ENCODE measurements around the gene LRRC8B.

Gene LRRC8B

DNA sequence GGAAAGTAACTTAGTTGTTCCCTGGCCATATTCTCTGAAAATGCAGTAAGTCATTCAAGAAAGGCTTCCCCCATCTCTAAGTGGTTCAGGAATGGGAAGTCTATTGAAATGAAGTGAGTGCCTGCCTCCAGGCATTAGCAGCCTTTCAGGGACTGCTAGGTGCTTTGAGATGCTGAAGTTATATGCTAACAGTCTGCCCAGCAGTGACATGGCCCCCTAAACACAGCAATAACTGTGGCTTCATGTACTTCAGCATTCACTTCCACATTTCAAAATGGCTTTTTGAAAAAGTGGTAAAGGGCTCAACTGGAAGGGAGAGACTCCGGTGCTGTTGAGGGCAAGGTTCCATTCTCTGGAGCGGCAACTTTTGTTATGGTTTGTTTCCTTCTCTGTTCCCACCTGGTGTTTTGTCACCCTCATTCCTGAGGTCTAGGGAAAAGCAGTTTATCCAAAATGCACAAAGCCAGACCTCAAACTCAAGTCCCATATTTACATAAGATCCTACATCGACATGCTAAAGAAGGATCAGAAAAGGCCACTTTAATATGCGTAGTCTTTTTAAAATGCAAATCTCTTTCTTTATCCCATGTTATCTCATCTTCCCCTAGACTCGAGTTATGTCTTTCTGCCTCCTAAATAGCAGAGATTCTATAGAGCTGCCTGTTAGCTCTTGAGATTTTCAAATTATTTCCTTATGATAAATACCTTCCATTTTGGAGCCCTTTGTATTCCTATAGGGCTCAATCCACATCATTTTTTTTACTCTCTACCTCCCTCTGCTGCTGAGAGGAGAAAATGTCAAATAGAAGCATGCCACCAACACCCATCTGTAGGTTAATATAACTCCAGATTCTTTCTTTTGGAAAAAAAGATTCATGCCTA lies 74.1 kb downstream of the LRRC8B start:
- in situ Hi-C loops (cut with HindIII; ENCODE audit: low pct_ligation_motif_present, low pct_unique_long_range_greater_than_20kb, low sequenced_read_pairs) = no loop called here
- DNase-seq = peak; percentile 40

DNA sequence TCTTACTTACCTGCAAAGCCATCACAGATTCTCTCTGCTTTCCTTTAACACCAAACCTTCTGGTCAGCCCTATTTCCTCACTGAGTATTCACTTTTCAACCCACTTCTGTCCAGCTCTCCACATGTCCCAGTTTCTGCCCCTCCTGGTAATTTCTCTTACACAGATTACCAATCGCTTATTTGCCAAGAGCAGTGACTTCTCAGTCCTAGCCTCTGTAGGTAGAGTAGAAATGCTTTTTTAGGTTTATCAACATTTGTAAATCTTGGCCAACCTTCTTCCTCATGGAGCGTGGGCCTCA lies 74.7 kb downstream of the LRRC8B start:
- in situ Hi-C loops (cut with HindIII; ENCODE audit: low pct_ligation_motif_present, low pct_unique_long_range_greater_than_20kb, low sequenced_read_pairs) = no loop called here
- DNase-seq = no peak

DNA sequence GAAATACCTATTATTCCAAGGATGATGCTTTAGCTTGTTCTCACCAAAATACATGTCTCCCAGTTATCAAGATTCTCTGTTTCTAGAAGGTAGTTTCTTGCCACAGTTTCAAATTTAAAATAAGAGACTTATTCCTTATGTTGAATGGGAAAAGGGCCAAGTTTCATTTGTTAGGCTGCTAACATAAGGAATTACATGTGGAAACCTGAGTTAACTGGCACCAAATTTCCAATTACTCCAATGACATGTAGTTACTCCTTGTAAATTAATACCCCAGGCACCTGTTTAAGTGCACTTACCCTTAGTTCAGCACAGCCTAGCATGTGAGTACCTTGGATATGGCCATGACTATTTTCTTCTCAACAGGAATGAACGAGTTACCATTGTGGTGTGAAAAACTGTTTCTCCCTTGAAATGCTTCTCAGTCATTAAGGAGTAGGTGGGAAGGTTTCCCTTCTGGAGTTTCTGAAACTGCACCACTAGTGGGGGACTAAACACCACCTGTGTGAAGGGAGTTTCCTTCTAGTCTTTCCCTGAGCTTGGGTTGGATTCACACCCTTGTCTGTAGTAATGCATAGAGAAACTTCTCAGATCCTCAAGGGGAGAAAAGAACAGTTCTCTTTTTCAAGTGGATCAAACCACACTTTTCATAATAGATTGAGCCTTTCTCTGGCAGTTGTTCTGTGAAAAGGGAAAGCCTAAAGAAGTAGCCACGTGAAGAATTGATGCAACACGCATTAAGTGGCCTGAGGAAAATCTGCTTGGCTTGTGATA lies 76.0 kb downstream of the LRRC8B start:
- DNase-seq = no peak
- in situ Hi-C loops (cut with HindIII; ENCODE audit: low pct_ligation_motif_present, low pct_unique_long_range_greater_than_20kb, low sequenced_read_pairs) = no loop called here

DNA sequence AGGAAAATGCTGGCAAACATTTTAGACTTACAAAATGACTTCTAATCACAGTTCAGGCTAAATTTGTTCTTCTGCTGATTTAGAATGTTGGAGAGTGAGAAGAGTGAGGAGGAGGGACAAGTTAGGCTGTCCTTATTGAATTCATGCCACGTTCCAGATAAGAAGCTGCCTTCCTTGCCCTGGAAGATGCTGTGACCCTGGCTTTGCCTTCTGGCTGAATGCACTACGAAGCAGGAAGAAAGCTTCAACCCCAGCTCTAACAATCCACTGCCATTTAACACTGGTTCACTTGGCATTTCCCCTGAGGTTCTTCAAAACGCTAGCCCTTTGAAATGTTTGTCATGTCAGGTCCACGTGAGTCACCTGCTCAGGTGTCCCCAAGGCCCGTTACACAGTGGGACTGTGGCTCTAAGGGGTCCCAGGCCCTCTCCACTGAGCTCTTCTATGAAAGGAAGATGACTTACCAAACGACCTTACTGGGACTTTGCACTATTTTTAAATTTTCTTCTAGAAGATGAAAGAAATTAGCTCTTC lies 78.3 kb downstream of the LRRC8B start:
- in situ Hi-C loops (cut with HindIII; ENCODE audit: low pct_ligation_motif_present, low pct_unique_long_range_greater_than_20kb, low sequenced_read_pairs) = no loop called here
- no peak for DNase-seq

DNA sequence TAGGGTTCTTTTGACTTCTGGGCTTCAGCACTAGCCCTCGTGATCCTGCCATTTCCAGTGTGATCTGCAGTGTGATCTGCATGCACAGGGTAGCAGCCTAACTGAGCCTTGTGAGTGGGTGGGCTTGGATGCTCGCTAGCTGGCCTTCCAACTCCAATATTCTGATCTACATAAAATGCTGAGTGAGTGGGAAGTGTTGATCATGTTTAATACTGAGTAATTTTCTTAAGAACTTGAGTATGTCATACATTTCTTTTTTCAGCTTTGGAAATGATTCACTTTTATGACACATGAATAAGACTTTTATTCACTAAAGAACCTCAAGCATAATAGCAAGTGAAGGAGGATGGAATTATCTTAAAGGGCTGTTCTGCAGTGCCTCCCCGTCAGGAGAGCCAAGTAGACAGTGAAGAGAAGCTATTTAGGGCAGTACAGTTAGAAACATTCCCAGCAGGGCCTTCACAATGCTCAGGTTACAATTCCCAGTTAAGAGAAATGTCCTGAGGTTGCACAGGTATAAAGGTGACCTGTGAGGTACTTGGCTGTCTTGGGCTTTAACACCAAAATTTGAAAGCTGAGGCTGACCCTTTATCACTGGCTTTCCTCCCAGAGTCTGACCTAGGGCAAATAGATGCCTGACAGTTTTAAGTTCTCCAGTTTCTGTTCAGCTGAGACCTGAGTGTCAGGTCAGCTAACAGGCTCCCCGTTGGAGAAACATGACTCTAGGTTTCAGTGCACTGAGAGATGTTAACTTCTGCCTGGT lies 79.2 kb downstream of the LRRC8B start:
- in situ Hi-C loops (cut with HindIII; ENCODE audit: low pct_ligation_motif_present, low pct_unique_long_range_greater_than_20kb, low sequenced_read_pairs) = no loop called here
- DNase-seq = no peak

DNA sequence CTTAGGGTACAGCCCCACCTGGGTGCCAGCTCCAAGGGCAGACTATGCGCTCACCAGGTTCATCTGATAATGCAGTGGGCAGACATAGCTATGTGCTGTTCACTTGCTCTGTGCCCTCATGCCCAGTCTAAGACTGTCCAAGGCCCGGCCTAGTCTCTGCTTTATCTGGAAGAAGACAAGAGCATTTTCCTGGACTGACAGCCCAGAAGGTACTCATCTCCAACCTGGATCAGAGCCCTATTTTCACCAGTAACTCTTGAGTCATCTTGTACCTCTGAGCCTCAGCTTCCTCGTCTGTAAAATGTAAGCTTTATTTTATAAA lies 79.7 kb downstream of the LRRC8B start:
- in situ Hi-C loops (cut with HindIII; ENCODE audit: low pct_ligation_motif_present, low pct_unique_long_range_greater_than_20kb, low sequenced_read_pairs) = no loop called here
- DNase-seq = no peak

DNA sequence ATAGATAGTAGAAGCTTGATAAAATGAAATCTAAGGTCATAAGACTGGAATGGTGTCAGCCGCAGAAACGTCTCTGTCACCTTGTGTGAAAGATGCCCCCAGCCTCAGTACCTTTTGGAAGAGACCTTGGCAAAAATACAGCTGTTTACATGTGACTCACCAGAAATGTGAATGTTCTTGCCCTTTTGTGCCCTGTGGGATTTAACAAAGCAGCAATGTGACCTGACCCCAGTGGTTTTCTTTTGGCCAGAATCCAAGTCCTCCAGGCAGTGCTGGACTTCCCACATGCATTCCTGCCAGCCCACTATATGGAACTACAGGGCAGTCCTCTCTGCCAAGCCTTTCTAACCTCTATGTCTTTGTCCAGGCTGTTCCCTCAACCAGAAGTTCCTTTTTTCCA lies 81.1 kb downstream of the LRRC8B start:
- peak; percentile 78 for DNase-seq
- in situ Hi-C loops (cut with HindIII; ENCODE audit: low pct_ligation_motif_present, low pct_unique_long_range_greater_than_20kb, low sequenced_read_pairs) = no loop called here

DNA sequence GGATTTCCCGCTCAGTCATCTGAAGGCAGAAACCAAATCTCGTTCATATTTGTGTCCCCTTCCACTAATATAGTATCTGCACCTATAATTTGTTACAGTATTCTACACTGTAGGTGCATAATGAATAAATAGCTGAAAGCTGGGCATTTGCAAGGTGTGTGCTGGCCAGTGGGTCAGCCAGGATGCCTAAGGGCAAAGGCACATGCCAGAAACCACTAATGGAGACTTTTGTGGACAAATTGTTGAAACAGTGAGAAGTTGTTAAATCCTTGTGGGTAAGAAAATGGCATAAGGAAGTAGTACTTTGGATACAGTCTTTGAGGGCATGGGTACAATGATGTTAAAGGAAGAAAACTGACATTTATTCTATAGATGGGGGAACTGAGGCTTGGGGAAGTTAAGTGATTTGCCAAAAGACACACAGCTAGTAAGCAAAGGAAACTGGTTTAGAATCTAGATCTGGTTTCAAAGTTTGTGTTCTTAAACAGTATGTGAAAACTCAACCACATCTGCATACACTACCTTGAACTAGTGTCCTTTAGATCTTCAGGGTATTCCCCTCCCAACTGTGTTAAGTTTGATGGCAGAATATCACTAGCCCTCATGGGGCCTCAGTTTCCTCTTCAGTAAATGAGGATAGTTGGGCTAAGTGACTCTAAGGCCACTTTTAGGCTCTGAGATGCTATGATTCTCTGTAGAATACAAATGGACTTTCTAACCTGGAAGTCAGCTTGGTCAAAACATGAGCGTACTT lies 81.8 kb downstream of the LRRC8B start:
- DNase-seq = no peak

DNA sequence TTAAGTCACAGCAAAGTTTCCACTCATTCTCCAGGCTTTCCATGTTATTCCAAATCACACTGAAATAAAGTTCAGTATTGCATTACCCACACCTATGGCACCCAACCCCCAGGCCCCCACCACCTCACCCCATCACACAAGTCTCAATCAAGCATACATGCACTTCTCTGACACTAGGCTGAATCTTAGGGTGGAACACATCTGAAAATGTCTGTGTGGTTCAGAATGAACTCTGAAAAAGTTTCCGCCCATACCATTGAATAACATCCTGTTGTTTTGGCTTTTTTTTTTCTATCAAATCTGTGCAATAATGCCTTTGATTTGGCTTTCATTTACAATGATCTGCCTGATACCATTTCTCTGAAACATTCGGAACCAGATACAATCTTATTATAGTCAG lies 82.5 kb downstream of the LRRC8B start:
- in situ Hi-C loops (cut with HindIII; ENCODE audit: low pct_ligation_motif_present, low pct_unique_long_range_greater_than_20kb, low sequenced_read_pairs) = no loop called here
- no peak for DNase-seq

More for the DNA sequence above, 81.8 kb downstream of the LRRC8B start:
- in situ Hi-C loops (cut with HindIII; ENCODE audit: low pct_ligation_motif_present, low pct_unique_long_range_greater_than_20kb, low sequenced_read_pairs) = no loop called here

DNA sequence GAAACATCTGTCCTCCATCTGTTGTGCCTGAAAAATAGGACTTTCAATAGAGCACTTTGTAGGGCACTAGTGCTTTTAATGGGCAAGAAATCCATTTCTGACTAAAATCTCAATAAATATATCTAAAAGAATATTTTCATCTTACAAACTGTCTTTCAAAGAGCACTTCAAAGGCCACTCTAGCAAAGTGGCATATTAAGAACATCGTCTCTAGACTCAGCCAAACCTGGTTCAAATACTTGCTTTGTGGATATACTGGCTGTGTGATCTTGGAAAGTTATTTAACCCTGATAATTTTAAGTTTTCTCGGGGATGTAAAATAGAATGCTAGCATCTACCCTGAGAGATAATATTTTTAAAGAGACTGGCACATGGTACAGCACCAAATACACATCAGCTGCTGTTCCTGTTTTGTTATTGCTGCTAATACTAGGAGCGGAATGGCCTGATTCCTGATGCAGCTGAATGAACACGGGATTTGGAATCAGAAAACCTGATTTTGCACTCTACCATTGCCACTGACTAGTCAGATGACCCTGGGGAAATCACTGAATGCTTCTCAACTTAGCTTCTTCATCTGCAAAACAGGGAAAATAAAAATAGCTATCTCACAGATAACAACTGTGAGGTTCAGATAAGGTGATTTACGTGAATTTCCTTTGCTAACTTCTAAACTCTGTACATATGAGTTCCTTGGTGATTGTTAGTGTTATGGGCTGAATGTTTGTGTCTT lies 83.1 kb downstream of the LRRC8B start:
- in situ Hi-C loops (cut with HindIII; ENCODE audit: low pct_ligation_motif_present, low pct_unique_long_range_greater_than_20kb, low sequenced_read_pairs) = no loop called here
- no peak for DNase-seq

DNA sequence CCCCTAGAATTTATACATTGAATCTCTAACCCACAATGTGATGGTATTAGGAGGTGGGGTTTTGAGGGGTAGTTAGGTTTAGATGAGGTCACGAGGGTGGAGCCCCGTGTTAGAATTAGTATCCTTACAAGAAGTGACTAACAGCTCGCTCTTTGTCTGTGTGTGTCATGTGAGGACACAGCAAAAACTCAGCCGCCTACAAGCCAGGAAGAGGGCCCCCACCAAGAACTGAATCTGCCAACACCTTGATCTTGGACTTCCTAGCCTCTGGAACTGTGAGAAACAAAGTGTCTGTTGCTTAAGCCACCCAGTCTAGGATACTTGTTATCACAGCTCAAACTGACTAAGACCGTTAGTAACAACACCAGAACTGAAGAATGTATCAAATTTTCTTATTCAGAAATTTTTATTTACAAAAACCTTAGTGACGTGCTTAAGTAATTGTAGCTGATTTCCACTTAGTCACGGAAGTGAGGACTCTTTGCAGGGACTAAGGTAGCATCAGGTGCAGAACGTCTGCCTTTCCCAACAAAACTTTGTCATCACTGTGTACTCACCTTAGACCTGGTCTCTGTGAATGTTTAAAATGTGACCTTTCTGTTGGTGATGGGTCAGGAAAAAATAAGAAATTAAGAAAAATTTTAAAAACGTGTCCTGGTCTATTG lies 83.8 kb downstream of the LRRC8B start:
- in situ Hi-C loops (cut with HindIII; ENCODE audit: low pct_ligation_motif_present, low pct_unique_long_range_greater_than_20kb, low sequenced_read_pairs) = no loop called here
- DNase-seq = no peak

DNA sequence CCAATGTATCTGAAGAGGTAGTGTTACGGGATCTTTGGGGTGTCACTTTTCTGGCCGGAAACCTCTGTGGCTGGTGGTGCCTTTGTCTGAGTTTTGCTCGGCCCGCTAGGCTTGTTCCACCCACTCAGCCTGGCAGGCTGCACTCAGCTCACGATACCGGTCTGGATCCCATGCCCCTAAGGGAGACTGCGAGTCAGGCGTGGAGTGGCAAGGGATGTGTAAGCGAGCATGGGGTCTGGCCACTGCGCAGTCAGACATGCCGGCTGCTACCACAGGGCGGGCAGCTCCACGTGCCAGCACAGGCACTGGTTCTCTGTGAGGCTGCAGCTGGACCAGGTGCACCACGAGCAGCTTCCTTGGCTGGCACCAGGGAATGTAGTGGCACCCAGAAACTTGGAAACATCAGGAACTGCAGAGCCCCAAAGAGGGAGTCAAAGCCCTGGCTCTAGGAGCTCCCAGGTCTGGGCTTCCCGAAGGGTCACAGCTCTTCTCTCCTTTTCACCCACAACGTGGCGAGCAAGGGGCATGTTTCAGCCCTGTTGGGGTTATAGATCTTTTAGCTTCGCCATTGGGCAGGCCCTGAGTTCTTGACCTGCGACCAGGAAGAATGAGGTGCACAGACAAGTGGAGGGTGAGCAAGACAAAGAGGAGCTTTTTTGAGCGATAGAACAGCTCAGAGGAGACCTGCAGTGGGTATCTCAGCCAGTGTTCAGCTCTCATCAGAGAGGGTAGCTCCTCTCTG lies 84.5 kb downstream of the LRRC8B start:
- no peak for DNase-seq
- in situ Hi-C loops (cut with HindIII; ENCODE audit: low pct_ligation_motif_present, low pct_unique_long_range_greater_than_20kb, low sequenced_read_pairs) = no loop called here

DNA sequence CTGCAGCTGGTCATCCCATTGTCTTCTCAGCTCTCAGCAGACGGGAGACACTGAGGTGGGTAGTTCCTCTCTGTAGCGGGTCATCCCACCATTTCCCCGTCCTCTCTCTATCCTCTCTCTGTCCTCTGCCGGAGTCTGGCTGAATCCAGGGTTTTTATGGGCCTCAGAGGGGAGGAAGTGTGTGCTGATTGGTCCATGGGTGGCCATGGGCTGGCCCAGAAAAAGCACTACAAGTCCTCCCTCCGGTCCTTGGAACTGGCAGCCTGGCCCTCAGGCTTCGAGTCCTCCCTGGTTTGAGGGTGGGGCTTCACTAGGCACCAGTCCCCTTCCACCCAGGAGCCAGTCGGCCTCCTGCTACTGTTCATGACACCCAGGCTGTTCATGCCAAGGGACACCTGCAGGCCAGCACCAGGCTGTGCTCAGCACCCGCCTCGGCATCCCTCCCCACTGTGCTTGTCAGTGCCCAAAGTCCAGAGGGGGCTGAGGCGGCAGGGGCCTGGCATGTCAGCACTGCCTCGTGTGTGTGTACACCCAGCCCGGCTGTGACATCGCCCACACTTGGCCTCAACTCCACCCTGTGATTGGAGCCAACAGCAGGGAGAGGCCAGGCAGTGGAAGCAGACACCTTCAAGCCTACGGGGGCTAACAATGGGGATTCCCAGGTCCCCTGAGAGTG lies 85.3 kb downstream of the LRRC8B start:
- DNase-seq = no peak
- in situ Hi-C loops (cut with HindIII; ENCODE audit: low pct_ligation_motif_present, low pct_unique_long_range_greater_than_20kb, low sequenced_read_pairs) = no loop called here

DNA sequence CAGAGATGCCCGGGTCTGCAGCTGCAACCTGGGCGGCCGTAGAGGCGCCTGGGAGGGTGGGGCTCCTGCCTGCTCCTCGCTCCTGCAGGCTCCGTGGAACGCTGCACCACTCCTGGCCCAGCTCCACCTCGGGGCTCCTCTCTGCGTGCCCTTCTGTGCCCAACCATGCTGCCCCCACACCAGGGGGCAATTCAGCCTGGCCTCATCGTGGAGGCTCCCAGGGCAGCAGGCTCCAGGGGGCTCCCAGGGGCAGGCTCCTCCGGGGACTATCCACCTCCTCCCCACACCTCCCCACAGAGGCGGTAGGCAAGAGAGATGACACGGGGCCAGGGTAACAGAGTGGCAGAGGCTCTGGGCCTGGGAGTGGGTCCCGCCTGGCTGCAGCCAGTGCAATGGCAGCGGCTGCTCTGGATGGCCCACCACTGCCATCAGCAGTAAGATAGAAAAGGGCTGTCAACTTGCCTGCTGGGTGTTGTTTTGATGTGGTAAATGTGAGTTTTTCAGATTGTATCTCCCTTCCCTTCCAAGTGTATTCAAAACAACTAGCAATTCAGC lies 85.9 kb downstream of the LRRC8B start:
- DNase-seq = no peak
- in situ Hi-C loops (cut with HindIII; ENCODE audit: low pct_ligation_motif_present, low pct_unique_long_range_greater_than_20kb, low sequenced_read_pairs) = no loop called here

DNA sequence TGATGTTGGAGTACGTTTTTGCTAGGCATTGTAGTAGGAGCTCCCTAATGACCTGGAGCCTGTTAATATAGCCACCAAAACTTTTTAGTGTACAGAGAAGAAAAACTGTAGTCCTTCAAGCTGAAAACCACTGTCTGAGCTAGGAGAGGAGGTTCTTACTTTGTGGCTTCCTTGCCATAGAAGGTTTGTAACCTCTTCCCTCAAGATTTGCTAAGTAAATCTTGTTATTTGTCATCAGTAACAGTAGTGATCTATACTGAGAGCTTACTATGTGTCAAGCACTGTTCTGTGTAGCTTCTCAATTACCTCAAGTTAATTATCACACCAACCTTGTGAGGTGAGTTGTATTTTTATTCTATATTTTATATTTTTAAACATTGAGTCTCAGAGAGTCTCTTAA lies 87.1 kb downstream of the LRRC8B start:
- in situ Hi-C loops (cut with HindIII; ENCODE audit: low pct_ligation_motif_present, low pct_unique_long_range_greater_than_20kb, low sequenced_read_pairs) = no loop called here
- DNase-seq = no peak

DNA sequence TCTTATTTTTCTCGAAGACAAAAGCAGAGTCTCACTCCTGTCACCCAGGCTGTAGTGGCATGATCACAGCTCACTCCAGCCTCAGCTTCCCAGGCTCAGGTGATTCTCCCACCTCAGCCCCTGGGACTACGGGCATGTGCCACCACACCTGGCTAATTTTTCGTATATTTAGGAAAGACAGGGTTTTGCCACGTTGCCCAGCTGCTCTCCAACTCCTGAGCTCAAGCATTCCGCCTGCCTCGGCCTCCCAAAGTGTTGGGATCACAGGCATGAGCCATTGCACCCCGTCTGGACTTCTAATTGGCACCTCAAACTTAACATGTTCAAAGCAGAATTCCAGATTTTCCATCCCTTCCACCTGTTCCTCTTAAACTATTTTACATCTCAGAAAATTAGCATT lies 89.3 kb downstream of the LRRC8B start:
- in situ Hi-C loops (cut with HindIII; ENCODE audit: low pct_ligation_motif_present, low pct_unique_long_range_greater_than_20kb, low sequenced_read_pairs) = no loop called here

More for the DNA sequence above, 89.3 kb downstream of the LRRC8B start:
- DNase-seq = no peak

All from ACHN (cell line).